Left cardiac atrium (tissue), 4 donors: Measurements from ENCODE around the gene NOP9. TPM values are rescaled to one million over a fixed set of nuclear protein-coding genes. Genes with fewer than 3 reads are reported as not detected.

ENCODE experiments used
- ATAC-seq, 2 donors: fragments of 200-7000 bp; cut with Tn5 transposase; one replicate each; pipeline ENCODE4 v1.9.1; 2020; ENCODE audit warnings: mild to moderate bottlenecking in 2 of 2, moderate library complexity in 2 of 2
- DNase-seq: peaks from one replicate; pipeline ENCODE4 v3.0.0-alpha.2; 2020
- intact Hi-C, 2 donors: fragments of 100-400 bp; cut with DNase I; formaldehyde crosslinking; loops; one replicate each; pipeline versions ENCODE4 v1.14.1 to v1.15.1; 2022 to 2023
- total RNA-seq, 2 donors: library from RNA; stranded (reverse); fragmentation: NEBNext Ultra II Directional; extraction: Animal tissue kit (Norgen Biotek cat#: 25700); gene quantifications; one replicate each; pipeline ENCODE4 v1.2.1, GENCODE V29; 2021
- donor health status: DM: no; HTN: yes; CAD: no.
- donor health status: DM: no; HTN: yes; CAD: no; lungs with severe emphysema.
- donor health status: DM: yes; HTN: yes; CAD: no.
- donor health status: Dilated cardiomyopathy.

NOP9 gene
- total RNA-seq, 2 donors from 2014 or later: 17.5 to 21.7 TPM

DNA sequence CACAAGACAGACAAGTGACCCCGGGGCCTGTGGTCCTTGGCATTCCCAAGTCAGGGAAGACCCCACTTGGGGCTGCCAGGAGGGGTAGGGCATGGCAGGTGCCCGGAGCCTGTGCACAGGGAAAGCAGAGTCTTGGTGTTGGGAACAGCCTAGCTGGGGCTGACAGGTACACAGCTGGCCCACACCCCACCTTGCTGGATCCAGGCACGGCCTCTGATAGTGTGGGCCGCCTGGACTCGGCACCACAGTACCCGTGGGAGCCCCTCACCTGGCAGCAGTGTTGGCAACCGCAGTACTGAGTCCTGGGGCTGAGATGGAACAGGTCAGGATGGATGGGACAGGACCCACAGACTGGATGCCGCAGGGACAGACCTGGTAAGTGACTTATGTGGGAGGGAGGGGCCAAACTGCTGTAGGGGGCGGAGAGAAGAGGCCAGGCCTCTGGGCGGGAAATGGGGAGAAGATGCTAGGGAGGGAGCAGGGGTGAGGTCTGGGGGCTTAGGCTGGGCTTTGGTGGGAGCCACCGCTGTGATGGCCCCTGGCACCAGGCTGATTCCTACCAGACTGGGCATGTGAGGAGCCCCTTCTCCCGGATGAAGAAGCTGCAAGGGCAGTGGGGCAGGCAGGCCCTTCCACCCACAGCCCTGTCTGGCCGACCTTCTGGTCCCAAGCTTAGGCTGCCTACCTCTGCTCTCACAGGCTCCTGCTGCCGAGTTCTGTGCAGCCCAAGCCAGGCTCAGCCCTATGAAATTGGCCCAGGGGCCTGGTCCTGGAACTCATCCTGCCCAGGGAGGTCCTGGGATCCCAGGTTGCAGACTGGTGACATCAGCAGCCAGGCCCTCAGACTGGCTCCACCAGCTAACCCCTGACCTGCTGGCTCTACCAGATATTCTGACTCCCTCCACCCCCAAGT lies 36.6 kb upstream of the NOP9 start, which contains the start of gene TGM1:
Gene TGM1 (minus strand): TSS at position 357 of the 913 bp plus-strand sequence. CDS start 825 bp downstream, outside the sequence.
- DNase-seq: peak; percentile 19
- intact Hi-C loops: no loop called here
- peak; percentile 27 to 29 for ATAC-seq

DNA sequence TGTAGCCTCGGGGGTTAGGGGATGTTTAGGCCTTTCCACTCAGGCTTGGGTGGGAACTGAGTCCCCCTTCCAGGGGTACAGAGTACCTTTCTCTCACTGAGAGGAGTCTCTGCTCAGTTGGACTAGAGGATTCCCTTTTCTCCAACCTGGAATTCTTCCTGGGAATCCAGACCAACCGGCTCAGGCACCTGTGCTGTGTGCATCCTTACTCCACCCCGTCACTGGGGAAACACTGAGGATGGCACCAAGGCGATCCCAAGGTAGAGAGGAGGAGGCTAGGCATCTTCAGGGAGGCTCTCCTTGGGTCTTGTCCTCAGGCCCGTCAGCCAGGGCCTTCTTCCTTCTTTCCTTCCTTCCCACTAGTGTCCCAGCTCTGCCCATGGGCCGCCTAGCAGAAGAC lies 35.8 kb upstream of the NOP9 start:
- intact Hi-C loops: no loop called here
- ATAC-seq: no peak
- DNase-seq: peak; percentile 9

DNA sequence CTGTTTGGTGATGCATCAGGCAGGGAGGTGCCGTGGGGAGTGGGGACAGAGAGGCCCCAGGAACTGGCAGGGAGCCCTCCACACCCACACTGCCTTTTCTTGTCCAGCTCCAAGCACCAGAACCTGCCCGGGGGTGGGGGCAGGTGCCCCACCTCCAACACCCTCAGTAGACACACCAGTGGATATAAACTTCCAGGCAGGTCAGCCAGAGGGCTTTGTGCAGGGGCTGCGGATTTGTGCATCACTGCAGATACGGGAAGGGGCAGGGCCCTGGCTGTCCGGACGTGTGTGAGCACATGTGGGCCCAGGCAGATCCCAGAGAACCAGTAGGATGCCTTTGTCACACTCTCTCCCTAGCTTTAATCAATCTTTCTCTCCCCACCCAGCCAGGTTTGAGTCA lies 35.4 kb upstream of the NOP9 start:
- DNase-seq (peak; percentile 26), ATAC-seq (peak; percentile 38 to 49)
- intact Hi-C loops: no loop called here

DNA sequence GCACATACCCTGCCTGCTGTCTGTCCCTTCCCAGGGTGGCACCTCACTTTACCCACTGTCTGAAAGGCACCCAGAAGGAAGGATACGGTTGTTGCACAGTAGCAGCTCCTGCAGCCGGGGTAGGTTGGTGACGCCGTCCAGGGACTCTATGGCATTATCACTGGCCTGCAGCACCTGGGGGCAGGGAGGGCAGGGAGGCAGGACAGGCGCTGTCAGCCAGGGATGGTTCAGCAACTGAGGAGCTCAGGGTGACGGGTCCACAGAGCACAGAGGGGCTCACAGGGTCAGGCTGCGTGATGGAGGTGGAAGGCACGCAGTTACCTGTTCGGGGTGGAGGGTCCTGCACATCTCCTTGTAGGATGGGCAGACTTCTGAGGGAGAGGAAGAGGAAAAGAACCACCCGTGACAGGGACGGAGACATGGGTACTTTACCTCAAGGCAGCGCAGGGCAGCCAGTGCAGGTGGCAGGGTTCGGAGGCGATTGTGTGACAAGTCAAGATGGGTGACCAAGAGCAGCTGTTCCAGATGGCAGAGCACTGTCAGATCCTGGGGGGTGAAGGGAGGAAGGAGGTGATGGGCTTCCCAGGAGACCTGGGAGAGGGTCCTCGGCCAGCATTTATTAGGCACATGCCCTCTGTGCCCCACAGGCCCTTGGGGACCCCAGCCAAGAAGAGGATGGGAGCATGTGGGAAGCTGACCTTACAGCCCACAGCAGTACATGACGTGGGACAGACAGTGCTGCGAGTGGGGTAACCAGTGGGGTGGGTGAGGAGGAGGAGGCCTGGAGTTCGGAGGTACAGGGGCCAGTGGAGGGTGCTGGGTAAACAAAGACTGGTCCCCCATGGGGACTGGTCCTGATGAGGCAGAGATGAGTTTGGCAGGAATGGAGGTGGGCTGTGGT lies 33.1 kb upstream of the NOP9 start:
- DNase-seq (peak; percentile 7), ATAC-seq (no peak)
- intact Hi-C loops: no loop called here

DNA sequence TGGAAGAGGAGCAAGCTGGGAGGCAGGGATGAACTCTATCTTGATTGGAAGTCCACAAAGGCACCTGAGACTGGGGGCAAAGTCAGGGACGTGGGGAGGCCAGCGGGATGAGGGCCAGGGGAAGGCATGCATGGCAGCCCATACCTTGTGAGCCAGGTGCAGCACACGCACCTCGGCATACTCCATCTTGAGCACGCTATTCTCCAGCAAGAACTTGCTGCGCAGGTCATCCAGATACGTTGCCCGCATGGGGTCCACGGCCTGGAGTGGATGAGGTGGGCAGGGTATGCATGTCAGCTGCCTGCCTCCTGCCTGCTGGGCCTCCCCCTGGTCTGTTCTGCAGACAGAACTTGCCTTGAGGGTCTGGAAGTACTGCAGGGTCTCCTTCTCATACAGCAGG lies 32.1 kb upstream of the NOP9 start:
- DNase-seq (peak; percentile 10), ATAC-seq (no peak)
- intact Hi-C loops: no loop called here

DNA sequence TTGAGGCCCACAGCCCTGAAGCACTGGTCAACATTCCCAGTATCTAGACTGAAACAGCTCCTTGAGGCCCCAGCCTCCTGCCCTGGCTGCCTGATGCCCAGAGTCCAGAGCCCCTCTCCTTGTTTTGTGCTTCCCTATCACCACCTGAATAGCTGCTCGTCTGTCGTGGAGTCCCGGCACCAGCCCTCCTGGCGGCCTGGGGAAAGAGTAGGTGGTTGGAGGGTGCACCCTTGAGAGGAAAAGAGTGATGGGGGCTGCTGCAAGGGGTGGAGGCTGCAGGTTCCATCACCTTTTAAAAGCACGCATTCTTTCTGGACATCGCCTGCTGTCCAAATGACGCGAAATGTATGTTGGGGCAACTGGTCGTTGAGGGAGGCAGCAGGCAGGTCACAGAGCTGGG lies 31.4 kb upstream of the NOP9 start:
- no peak for ATAC-seq
- intact Hi-C loops: no loop called here
- peak; percentile 10 for DNase-seq

DNA sequence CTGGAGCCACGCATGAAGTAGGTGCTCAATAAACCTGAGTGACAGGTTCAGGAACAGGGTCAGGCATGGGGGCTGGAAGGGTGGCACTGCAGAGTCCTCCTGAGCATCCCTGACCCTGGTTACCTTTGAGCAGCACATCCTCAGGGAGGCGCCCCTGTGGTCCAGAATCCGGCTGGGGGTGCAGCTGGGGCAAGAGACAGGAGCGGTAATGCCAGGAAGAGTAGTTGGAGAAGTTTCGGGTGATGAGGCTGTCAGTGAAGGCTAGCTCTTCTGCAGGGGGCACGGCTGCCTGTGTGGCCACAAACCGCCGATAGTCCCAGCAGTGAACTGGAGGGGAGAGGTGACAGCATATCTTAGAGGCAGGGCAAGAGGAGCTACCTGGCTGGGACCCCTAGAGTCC lies 30.3 kb upstream of the NOP9 start:
- DNase-seq (no peak), ATAC-seq (no peak)
- intact Hi-C loops: no loop called here

DNA sequence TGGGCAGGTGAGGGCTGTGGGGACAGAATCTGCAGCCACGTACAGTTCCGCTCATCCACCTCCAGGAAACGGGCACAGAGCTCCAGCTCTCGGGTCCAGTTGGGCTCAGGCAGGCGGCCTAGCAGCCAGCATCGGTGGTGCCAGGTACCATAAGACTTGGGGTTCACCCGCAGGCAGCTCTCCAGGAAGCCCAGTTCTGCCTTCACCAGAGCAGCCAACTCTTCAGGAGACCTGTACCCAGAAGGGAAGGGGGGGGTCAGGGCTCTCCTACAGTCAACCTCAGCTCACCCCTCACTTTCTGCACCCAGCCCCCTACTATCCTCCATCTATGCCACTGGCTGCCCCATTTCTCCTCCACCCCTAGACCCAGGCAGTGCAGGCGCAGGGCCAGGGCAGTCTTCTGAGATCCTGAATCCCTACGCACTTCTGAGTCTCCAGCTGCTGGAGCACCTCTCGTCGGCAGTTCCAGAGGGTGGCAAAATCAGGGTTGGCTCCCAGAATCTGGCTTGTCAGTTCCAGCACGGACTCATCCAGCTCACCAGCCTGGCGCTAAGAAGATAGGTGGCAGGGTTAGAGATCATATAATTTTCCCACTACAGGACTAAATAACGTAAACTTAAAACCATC lies 29.6 kb upstream of the NOP9 start:
- ATAC-seq (no peak), DNase-seq (no peak)
- intact Hi-C loops: no loop called here

DNA sequence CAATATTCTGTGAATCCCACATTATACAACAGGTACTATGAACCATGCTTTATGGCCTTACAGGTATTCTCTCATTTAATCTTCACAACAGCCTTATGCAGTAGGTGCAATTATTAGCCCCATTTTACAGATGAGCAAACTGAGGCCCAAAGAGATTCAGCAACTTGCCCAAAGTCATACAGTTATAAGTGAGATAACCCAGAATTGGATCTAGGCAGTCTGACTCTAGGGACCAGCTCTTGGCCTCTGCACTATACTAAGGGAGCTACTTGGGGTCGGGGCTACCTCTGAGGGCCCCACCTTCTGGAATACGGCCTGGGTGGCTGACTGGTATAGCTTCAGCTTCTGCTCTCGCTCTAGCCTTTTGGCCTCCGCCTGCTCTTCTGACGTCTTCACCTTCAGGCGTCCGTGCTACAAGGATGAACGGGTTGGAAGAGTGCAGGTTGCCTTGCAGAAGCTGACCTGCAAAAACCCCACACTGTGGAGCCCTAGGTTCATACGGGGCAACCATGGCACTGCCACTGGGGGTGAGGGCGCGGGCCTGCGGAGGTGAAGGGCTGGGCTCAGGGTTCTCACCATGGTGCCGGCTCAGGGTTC lies 29.0 kb upstream of the NOP9 start:
- no peak for ATAC-seq
- no peak for DNase-seq
- intact Hi-C loops: no loop called here

DNA sequence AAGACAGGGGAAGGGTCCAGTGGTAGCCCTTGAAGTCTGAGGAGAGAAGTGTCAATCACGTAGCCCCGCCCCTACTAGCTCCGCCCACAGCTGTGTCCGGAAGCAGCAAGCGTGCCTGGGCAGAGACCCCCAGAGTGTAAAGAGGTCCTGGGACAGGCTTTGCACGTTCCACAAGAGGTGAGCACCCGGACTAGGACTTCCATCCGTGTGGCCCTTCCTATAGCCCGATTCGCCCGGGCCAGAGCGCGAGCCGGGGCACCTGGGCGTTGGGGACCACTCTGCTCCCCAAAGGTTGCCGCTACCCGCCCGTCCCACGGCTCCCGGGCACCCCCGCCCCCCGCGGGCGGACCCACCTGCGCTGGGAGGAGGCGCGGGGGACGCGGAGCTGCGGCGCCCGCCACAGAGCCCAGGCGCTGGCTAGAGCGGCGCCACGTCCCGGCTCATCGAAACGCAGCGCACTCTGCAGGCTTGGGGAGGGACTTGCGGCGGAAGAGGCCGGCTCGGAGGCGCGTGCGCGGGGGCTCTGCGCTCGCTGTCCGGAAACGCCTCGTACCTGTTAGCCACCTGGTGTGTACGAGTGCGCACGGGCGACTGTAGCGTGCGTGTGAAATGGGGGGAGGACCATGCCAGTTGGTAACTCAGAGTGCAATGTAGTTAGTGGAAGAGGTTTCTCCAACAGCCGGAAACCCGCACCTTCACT lies 28.4 kb upstream of the NOP9 start, which contains the start of gene RABGGTA:
Gene RABGGTA (minus strand): TSS at position 464 of the 700 bp plus-strand sequence. CDS start 482 bp downstream, outside the sequence.
- peak; percentile 91 to 98 for ATAC-seq
- intact Hi-C loops: no loop called here

DNA sequence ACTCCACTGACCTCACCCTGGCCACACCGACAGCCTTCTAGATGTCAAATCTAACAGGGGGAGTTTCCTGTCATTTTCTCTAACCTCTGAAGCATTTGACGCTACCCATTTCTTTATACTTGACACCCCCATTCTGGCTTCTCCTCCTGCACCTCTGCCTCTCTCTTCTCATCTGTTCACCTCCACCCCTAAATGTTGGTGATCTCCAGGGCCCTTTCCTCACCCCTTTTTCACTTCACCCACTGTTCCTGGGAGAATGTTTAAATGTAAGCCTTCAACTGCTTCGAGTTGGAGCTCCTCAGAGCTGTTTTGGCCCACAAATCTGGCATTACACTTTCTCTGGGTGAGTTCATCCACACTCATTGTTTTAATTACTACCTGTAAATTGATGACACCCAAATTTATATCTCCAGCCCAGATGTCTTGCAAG lies 27.8 kb upstream of the NOP9 start:
- intact Hi-C loops: no loop called here
- no peak for DNase-seq
- ATAC-seq: no peak

More for the DNA sequence above, 28.4 kb upstream of the NOP9 start, which contains the start of gene RABGGTA:
- peak; percentile 88 for DNase-seq

DNA sequence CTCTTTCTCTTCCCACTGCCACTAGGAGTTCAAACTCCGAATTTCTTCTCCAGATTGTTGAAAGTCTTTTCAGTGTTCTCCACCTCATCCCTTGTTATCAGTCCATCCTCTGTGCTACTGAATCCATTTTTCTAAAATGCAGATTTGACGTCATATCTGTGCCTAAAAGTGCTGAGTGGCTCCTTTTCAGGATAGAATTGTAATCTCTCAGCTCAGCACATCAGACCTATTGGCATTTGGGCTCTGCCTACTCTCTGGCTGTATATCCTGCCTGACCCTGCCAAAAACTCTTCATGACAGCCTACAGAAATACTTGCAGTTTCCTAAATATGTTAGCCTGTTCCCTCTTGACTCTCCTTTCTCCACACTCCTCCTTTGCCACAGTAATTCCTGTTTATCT lies 27.2 kb upstream of the NOP9 start:
- intact Hi-C loops: no loop called here

DNA sequence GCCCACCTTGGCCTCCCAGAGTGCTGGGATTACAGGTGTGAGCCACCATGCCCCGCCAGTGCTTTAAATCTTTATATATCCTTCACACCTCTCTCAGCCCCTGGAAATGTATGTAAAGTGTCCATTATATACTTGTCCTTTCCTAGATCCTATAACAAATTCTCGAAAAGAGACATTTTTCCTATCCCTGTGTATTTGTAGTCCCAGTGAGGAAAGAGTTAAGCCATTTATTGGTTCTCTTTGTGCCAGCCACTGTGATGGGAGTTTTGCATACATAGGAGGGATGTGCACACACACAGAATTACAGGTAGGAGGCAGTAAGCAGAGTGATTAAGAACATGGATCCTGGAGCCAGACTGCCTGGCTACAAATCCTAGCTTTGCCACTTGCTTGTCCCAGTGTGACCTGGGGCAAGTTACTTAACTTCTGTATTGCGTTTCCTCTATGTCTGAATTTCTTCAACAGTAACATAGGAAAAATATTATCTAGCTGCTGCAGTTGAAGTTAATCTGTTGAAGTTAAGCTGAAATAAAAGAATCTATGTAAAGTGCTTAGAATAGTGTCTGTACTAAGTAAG lies 26.1 kb upstream of the NOP9 start:
- ATAC-seq (no peak), DNase-seq (no peak)
- intact Hi-C loops: no loop called here

More for the DNA sequence above, 27.2 kb upstream of the NOP9 start:
- DNase-seq (no peak), ATAC-seq (peak in 1 of 2 donors; percentile 18)

DNA sequence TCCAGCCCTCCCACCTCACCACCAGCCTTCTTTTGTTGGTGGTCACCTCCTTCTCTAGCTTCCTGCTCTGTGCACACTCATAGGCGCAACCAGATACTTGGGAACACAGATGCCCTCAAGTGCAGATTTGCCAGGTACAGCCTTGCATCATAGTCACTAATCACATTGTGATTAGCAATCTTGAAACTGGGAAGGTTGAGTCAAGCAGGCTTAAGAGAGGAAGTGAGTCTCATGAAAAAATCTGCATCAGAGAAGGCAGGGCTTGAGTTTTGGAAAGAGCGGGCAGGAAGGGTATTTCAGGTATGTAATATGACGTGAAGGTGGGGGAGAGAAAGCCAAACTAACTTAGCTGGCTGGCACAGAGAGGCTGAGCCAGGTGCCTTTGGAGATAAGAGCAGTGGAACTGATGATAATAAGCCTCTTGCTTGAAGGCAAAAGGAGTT lies 25.5 kb upstream of the NOP9 start:
- DNase-seq: no peak
- intact Hi-C loops: no loop called here
- peak in 1 of 2 donors; percentile 46 for ATAC-seq

DNA sequence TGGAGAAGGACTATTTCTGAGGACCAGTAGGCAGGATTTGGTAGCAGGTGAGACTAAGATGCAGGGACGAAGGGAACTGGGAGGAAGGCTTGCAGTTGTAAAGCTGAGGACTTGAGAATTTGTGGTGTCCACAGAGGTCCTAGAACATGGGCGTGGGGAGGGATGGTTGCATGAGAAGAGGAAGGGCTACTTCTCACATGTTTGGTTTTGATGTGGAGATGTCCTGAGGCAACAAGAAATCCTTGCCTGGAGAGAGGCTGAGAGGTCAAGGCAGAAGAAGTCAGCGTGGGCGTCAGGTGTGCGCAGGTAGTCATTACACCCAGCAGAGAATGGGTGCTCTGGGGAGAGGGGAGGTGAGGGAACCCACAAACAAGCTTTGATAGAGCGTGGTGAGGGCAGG lies 22.6 kb upstream of the NOP9 start:
- DNase-seq (no peak), ATAC-seq (no peak)
- intact Hi-C loops: no loop called here

DNA sequence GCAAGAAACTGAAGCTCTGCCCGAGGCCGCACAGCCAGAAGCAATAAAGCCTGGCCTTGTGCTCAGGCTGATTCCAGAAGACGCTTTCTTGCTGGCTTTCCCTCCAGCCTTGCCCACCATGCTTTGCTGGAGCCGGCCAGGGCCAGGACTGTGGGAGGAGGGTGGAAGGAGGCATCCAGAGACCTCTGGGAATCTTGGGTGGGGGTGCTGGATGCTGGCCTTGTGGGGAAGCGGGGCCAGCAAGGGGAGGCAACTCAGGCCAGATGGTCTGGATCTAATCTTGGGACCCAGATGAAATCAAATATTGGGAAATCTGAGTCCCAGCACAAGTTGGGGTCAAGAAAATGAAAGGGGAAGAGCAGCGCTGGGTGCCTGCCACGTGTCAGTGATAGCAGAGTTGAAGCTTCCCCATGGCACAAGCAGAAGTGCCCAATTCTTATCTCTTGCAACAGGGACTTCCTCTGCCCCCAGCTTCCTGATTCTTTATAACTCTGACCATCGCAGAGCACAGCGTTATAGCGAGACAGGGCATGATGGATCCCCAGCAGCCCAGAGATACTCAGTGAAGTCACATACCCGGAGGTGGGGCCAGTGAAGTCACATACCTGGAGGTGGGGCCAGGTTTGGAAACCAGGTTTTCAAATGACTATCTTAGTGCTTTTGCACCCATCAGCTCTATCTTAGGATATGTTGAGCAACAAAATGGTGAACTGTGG lies 21.9 kb upstream of the NOP9 start:
- ATAC-seq: peak in 1 of 2 donors; percentile 2
- intact Hi-C loops: no loop called here
- no peak for DNase-seq

DNA sequence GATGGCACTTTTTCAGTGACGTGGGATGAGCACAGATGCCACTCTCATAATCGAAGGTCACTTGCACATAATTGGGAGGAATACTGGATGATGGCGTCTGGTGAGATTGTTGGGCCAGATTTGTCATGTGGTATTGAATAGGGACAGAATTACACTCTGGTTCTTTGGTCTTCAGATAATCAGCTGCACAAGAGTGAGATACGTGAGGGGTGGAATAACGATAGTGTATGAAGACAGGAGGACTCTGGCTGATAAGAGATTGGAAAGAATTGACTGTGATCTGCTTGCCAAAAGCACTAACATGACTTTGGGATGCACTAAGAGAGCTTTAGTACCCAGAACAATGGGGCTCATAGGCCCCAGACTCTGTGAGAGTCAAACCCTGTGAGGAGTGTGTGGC lies 21.2 kb upstream of the NOP9 start:
- ATAC-seq (no peak), DNase-seq (no peak)
- intact Hi-C loops: no loop called here
